SKM-1 treated with dmso at 0.1 percent for 144 hours (cell line): ENCODE measurements around the gene PANK1.
"Not testable (repeated sequence)": the region's sequence is repeated elsewhere in the genome, so short reads cannot be mapped to it uniquely, and the experiment has no call there.

Experiments used
- DNase-seq: peaks from one replicate; lab custom pipeline; 2025; ENCODE audit not compliant: unreplicated experiment; lab: John Stamatoyannopoulos, UW

The PANK1 gene

DNA sequence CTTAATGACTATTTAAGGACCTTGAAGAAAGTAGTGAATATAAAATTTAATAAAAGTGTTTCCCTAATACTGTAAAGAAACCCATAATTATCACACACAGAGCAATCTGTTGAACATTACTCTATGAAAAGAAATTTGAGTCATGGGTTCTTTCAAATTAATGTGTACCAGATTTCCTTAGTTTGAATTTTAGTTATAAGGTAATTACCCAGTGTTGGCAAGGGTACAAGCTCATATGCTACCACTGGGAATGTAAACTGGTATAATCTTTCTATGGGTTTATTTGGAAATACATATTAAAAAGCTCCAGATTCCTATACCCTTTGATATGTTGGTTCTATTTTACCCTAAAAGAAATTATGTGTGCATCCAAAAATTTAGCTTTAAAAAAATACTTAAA, 22.9 kb downstream of the PANK1 start:
- no peak for DNase-seq

DNA sequence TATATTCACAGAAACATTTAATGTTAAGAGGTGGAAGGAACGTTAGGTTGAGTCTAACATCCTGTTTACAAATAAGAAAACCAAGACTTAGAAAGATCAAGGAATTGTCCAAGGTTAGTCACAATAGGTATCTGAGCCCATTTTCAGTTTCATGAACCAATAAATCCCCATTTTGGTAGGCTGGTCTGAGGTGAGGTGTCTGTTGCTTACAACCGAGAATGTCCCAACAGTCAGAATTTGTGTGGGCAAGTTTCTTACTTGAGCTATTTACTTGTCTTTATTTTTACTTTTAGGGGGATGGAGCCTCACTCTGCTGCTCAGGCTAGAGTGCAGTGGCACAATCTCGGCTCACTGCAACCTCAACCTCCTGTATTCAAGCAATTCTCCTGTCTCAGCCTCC, 23.6 kb downstream of the PANK1 start:
- no peak for DNase-seq

DNA sequence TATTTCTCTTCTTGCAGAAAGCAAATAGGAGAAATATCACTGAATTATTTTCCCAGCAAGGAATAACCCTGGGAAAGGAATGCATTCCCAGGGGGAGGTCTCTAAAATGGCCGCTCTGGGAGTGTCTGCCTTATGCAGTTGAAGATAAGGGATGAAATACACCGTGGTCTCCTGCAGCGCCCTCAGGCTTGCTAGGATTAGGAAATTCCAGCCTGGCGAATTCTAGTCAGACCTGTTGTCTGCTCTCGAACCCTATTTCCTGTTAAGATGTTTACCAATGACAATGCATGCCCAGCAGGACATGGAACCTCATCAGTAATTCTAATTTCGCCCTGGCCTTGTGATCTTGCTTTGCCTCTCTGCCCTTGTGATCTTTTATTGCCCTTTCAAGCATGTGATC, 24.7 kb downstream of the PANK1 start:
- not testable (repeated sequence) for DNase-seq

DNA sequence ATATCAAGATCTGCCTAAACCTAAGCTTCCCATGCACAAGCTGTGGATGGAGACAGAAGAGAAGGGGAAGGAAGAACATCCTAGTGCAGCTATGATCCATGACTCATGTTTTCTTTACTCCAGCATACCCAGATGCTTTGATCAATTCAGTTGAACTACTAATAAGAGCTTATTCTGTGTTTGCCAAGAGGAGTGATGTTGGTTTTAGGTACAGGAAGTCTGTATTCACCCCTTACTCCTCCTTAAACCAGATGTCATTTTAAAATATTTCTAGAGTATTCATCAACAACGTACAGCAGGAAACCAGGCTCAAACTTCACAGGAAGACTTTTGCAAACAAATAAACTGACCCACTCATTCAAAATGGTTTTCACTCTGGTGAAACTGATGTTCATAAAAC, 29.2 kb downstream of the PANK1 start:
- no peak for DNase-seq

DNA sequence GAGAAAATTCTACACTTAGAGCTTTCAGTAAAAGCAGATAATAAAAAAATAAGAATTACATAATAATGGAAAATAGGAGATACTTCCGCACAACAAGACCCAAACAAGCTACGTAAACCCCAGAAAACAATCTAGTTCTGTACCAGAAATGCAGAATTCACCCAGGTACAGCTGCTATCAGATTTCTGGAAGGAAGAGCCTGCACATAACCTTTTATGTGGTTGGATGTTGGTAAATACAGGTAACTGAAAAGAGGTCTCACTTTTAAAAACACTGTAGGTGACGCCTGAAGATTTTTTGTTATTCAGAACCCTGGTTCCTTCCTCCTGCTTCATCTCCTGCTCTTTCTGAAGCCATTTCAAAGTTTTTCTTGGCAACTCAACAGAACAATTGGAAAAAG, 29.9 kb downstream of the PANK1 start:
- DNase-seq: no peak

DNA sequence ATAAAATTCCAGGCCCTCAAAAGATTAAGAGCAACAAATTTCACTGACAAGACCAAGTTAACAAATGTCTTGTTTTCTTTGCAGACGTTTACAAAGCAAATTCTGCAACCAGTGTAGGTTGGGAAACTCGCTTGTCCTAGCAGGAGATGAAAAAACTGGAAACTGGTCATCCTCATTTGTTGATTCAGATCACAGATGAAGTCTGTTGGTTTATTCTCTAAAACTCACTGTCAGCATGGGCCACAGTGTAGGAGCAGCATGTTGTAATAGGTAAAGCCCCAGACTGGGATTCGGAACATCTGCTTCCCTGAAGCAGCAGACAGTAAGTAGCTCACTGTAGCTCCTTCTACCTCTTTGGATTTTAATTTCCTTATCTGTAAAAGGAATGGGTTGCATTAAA, 31.5 kb downstream of the PANK1 start:
- DNase-seq: no peak

DNA sequence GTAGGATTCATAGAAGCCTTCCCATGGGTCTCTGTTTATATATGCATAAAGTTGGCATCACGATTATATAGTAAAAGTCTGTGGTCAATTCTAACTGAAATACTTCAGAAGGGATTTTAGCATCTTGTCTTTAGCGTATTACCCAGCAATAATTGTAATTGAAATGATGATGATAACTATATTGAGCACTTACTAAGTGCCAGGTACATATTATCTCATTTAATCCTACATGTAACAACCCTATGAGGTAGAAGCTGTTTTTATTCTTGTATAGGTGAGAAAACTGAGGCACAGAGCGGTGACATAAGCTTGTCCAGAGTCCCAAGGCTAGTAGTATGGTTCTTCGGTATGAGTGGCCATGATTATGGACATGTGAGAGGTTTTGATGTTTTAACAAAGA, 33.8 kb downstream of the PANK1 start:
- no peak for DNase-seq

DNA sequence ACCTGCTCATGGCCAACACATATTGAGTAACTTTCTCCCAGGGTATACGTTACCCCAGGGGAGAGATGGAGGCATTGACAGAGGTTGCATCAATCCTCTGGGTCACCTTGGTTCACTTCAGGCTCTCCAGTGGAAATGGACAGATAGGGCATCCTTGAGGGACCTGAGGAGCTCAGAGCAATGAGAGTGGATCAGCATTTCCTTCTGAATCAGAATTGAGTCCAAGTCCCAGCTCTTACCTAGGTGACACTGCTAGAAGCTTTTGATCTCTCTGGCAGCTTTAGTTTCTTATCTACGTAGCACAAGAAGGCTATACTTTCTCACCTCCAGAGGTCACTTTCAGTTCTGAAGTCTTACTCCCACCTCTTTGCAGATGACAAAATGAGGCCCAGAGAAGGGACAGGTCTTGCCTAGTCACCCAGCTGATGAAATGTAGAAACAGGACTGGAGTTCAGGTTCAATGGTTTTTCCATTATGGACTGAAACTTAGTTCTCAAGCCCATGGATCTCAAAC, 35.2 kb downstream of the PANK1 start:
- DNase-seq: no peak

DNA sequence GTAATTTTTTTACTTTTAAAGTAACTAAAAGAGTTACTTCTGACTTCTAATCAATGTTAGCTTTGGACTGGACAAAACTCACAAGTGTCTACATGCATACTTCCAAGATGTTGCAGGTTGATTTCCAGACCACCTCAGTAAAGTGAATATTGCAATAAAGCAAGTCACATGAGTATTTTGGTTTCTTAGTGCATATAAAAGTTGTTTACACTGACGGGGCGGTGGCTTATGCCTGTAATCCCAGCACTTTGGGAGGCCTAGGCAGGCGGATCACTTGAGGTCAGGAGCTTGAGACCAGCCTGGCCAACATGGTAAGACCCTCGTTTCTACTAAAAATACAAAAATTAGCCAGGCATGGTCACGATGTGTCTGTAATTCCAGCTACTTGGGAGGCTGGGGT, 40.8 kb downstream of the PANK1 start:
- DNase-seq: no peak

DNA sequence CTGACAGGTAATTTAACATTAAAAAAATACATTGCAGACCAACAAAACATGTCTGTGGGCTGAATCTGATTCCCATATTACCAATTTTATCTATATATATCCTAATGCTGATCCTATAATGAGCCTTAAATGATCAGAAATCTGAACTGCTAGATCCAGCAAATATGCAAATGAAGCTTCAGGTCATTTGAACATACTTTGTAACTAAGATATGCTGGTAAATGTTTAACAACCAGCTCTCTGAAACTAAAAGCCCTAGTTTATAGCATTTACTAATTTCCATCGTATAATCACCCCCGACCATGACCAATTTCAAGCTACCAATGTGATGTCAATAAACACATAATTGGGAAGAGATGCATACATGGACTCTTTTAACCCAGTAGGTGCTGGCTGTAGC, 42.1 kb downstream of the PANK1 start:
- DNase-seq: no peak

DNA sequence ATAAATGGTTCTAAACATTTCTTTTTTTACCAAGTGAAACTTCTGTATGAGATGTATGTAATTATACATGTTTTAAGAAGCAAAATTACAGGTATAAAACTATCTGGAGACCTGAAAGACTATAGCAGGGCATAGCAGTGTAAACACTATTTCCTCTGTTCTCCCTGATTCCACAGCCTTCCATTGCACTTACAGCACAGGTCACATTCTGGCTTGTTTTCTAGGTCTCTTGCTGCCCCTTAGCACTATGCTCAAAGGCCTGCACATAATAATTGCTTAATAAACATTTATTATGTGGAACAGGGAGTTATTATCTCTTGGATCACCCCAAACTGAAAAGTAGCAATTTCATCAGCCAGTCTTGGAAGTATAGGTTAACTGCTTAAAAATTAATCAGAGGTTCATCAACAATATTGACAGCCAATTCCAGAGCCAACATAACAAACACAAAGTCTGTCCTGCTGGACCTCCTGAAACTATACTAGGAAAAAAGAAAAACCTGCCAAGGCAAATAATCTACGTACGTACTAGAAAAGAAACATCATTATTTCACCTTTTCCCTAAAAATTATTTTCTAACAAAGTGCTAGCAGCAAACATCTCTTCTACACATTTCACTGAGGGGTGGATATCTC, 43.2 kb downstream of the PANK1 start:
- no peak for DNase-seq

DNA sequence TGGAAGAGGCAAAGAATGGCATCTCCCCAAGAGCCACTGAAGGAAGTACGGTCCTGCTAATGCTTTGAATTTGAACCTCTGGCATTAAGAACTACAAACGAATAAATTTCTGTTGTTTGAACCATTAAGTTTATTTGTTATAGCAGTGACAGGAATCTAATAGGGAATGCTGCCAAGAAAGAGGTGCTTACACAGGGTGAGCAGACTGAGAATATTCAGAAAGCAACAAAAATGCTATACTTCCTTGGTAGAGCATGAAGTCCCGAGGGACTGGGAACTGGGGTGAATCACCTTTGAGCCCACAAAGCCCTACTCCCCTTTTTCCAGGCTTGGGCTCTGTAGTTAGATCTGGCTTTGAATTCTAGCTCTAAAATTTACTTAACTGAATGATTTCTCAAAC, 45.0 kb downstream of the PANK1 start:
- no peak for DNase-seq

DNA sequence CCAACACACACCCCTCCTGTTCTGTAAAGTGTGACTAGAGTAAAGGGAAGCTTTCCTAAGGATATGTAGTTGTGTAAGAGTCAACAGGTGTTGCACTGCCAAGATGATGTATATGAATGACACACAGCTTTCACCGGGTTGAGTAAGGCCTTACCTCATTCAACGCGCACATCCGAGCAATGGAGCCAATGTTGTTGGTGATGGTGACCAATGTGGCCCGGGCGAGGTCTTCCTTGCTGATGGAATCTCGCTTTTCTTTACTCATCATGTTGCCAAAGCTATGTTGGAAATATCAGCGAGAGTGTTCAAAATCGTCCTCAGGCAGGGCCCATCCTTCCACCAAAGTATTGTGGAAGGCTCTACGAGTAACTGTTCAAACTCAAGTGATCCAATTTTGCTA, 52.0 kb downstream of the PANK1 start:
- no peak for DNase-seq

DNA sequence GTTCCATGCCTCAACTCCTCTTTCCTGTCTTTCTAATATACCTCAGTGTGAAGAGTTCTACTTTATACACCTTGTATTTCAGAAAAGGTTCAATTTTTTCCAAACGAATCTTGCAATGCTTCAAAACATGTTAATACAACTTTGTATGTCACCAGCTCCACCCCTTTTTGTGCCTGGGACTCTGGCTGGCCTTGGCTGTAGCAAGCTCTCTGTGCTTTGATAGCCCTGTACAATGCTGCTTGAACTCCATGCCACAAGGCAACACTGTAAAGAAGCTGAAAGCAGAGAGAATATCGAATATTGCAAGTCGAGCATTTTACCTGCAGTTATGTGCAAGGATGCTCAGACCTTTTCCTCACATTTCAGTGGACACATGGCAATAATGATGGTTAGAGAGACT, 52.5 kb downstream of the PANK1 start:
- DNase-seq: no peak

DNA sequence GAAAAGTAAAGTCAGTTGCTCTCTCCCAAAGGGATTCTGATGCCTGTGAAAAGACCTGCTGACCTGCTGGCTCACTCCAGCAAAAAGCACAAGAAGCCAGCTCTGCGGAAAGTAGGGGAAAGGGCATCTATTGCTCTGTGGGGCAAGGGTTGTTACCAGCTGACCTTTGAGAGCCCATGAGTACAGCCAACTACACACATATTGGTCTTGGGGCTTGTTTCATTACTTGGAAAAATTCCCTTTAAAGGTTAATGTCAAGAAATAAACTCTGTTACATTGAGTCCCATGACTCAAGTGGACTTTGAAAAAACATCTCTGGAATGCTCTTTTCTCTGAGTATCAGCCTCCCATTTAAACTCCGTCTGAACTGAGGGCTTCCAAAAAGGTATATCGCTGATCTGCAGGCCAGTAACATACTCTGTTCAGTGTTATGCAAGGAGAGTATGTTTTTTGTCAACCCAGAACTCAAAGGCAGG, 53.2 kb downstream of the PANK1 start:
- no peak for DNase-seq

DNA sequence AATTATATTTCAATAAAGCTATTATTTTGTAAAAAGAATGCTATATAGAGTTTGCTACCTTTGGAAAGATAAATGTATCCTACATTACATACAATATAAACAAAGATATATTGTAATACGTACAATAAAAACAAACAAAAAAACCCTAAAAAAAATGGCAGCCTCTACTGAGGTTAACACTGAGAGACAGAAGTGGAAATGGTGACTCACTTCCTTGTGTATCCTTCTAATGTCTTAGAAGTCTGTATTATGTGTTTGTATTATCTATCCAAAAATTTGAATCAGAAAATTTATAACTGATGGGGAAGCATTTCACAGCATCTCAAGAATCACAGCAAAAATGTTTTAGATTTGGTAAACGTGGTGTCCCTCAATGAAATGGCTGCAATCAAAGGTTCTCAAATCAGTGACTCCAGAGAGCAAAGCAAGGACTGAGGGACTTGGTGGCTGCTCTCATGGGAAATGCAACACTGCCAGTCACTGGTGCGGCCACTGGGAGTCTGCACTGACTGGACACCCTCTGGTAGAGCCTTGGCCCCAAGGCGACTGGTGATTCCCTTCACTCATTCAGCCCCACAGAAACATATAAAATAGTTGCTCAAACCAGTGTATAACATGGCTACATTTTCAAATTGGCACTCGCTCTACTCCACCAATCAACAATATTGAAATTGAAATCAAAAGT, 53.8 kb downstream of the PANK1 start:
- no peak for DNase-seq

DNA sequence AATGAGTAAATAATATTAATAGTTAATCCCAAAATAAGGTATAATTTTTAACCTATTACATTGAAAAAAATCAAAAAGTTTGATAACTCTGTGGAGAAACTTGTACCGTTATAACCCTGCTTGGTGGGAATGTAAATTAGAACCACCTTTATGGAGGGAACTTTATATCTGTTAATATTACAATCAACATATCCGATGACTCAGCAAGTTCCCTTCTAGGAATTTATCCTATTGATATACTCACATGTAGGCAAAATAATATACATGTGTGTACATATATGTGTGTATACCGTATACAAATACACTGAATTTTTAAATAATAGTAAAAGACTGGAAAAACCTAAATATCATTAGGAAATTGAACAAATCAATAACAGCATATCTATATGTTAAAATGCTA, 54.7 kb downstream of the PANK1 start:
- no peak for DNase-seq

DNA sequence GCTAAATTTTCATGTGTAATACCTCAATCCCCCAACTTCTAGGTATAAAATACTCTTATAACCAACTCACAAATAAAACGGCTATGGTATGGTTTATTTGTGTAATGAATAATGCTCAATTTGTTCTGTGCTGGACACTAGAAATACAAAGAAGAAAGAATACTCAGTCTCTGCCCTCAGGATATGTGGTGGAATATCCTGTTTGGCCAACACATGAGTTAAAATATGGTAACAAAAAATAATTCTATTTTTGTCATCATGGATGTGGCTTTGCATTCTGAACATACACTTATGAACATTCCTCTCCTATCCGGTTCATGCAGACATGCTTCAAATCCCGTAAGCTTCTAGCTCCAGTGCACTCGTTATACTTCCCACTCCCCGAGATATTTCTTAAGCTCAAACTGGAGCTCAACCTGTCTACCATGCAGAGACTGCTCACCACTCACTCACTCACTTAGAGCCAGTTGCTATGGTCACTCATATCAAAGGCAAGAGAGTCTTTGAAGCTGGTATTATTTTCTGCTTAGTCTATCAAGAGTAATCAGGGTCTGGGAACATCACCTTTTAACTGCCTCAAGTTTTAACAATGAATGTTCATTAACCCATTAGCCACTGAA, 55.8 kb downstream of the PANK1 start:
- DNase-seq: no peak

DNA sequence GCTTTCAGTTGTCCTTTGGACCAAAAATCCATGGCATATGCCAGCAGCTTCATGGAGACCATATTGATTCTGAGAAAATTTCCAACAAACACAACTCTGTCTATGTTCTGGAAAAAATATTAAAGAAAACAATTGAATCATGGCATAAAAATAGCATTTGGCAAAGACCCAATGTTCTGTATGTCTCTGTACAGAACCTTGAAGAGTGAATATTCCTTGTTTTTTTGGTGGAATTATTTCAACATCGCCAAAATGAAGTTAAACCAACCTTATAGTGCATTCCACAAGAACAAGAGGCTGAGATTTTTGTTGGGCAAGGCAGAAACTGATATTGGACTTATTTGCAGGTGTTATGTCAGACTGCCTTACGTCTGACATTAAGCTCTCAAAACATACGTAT, 56.4 kb downstream of the PANK1 start:
- no peak for DNase-seq

DNA sequence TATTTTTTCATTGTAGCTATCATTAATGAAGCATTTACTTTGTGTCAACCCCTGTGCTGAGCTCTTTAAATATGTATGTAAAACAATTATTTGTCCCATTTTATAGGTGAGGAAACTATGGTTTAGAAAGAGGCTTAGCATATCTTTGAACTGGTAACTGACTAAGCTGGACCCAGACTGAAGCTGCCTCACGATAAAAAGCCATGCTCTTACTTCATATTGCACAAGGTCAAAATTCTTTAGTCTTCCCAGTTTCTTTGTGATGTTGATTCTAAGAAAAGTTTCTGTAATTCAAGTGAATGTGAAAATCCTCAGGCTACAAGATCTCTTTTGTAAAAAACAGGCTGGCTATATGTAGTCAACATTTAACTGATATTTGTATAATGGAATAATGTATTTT, 63.0 kb downstream of the PANK1 start:
- DNase-seq: no peak

DNA sequence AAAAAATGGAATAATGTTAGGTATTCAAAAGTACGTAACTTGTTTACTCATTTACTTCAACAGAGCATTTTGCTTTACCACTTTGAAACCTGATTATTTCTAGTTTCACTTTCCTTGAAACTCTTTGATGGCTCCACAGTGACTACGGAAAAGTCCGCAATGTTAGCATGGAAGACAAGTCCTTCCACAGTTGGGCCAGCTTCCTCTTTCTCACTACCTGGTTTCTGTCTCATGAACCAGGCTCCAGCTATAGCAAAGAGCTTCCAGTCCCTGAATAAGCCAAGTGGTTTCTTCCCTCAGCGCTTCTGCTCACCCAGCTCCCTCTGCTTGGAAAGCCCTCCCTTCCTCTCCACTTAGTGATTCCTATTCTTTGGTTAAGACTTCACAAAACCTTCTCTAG, 64.8 kb downstream of the PANK1 start:
- no peak for DNase-seq

DNA sequence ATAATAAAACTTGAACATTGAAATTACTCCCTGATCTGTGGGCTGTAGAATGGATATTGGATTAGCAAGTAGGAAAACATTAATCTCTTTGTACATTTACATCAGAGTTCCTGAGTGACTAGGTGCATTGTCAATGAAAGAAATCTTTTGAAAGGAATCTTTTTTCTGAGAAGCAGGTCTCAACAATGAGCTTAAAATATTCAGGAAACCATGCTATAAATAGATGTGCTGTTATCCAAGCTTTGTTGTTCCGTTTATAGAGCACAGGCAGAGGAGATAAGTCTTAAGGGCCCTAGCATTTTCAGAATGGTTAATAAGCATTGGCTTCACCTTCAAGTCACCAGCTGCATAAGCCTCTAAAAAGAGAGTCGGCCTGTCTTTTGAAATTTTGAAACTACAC, 68.3 kb downstream of the PANK1 start:
- no peak for DNase-seq
